NCI-H2227 (cell line): ENCODE data around the gene CCDC188.
"Not testable (repeated sequence)": the region's sequence is repeated elsewhere in the genome, so short reads cannot be mapped to it uniquely, and the experiment has no call there.

Experiments
- DNase-seq: peaks from one replicate; lab custom pipeline; 2025; ENCODE audit not compliant: unreplicated experiment; lab: John Stamatoyannopoulos, UW

The CCDC188 gene

DNA sequence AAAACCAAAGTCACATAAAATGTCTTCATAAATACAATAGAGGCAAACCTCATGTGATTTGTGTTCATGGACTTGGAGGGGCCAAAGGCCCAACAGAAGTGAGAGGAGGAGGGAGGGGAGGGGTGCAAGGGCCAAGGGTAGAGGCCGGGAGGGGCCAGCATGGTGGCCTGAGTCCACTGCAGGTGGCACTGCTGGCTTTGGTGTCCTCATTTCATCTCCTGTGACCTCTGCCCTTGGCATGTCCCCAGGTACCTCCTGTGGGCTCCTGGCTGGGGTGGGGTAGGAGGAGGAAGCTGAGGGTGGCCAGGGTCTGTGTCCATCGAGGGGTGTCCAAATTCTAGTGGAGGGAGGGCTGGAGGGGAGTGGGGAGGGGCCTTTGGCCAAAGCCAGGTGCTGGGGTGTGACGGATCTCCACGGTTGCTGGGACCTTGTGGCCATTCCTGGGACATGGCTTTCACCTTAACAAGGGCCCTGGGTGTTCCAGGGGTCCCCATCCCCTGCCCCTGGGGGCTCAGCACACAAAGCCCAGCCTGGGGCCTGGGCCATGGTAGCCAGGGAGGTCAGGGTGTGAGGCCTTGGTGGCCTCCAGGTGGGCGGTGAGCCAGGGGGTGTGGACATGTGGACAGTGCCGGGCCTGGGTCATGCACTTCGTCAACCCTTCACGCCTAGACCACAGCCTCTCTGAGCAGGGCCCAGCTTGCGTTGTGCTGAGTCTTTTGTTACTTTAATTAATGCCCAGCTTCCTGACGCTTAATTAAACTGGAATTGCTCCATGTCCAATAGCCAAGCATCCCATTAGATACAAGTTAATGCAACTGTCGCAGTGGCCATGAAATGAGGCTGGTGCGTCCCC lies 20.7 kb upstream of the CCDC188 start:
- no peak for DNase-seq

DNA sequence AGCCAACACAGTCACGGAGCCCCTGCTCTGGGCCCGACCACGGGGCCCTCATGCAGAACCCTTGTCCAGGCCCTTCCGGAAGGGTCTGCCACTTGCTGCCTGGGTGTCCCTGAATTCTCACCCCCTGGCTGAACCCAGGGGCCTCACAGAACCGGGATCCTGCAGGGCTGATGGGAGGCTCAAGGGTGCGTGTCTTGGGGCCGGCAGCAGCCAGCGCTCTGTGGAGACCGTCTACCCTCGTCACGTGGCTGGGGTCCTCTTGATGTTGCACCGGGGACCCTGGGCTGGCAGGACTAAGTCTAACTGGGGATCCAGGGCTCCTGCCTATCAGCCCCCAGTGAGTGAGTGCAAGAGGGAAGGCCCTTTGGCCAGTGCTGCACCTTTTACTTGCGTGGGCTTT lies 19.3 kb upstream of the CCDC188 start:
- no peak for DNase-seq

- no peak for DNase-seq
Measured at GRCh38 chr22:20169253-20169822, 18.5 kb upstream of the CCDC188 start.

- no peak for DNase-seq
Measured at GRCh38 chr22:20167643-20168322, 16.9 kb upstream of the CCDC188 start.

DNA sequence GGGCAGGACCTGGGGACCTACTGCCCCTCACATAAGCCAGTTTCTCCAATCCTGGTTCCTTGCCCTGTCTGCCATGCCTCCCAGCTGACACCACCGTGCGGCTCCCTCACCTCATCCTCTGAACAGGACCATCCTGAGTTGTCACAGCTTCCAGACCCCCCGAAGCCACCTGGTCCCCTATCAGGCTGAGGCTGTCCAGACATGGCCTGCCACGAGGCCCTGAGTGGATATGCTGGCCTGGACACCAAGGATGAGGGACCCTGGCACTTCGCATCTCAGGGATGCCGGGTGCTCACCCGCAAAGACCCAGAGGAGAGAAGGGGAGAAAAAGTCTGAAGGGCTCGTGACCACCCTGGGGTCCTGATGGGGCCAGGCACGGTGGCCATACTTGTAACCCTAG lies 15.8 kb upstream of the CCDC188 start:
- DNase-seq = no peak

- no peak for DNase-seq
Measured at GRCh38 chr22:20165913-20166312, 15.1 kb upstream of the CCDC188 start.

- no peak for DNase-seq
Measured at GRCh38 chr22:20165421-20165820, 14.6 kb upstream of the CCDC188 start.

GRCh38 chr22:20164863-20165262 lies 14.0 kb upstream of the CCDC188 start:
- DNase-seq = no peak

GRCh38 chr22:20160041-20160440 lies 9.2 kb upstream of the CCDC188 start:
- DNase-seq = no peak

- not testable (repeated sequence) for DNase-seq
Measured at GRCh38 chr22:20159531-20159930, 8.7 kb upstream of the CCDC188 start.

GRCh38 chr22:20159076-20159475 lies 8.2 kb upstream of the CCDC188 start:
- DNase-seq = peak; percentile 70

DNA sequence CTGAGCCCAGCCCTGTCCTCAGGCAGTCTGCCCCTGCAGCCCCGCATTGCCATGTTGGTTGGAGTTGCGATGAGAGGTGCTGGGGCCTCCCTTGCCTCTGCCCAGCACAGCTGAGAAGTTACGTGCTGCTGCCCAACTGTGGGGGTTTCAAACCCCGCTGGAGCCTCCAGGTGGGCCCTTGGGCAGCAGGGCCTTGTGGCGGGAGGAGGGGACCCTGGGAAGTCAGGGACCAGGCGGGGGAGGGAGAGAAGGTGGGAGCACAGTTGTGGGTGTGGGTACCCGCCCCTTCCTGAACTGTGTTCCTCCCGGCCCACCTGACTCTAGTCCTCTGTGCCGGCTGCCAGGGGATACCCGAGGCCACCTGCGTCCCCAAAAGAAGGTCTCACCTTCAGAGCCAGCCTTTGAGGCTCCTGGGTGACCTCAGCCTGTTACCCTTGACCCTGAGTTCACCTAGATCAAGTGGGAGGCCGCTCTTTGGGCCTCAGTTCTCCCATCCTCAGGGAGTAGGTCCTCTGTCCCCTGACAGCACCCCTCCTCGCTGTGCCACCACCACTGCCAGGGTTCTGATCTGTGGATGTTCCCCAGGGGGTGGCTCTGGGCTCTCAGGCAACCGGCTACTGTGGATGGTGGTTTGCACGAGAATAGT lies 7.7 kb upstream of the CCDC188 start:
- DNase-seq = no peak

GRCh38 chr22:20157430-20158183 lies 6.8 kb upstream of the CCDC188 start:
- DNase-seq = no peak

GRCh38 chr22:20156611-20157429 lies 6.0 kb upstream of the CCDC188 start:
- DNase-seq = peak; percentile 90

GRCh38 chr22:20156042-20156389 lies 5.2 kb upstream of the CCDC188 start:
- DNase-seq = no peak

GRCh38 chr22:20155330-20156041 lies 4.6 kb upstream of the CCDC188 start:
- DNase-seq = peak; percentile 89

DNA sequence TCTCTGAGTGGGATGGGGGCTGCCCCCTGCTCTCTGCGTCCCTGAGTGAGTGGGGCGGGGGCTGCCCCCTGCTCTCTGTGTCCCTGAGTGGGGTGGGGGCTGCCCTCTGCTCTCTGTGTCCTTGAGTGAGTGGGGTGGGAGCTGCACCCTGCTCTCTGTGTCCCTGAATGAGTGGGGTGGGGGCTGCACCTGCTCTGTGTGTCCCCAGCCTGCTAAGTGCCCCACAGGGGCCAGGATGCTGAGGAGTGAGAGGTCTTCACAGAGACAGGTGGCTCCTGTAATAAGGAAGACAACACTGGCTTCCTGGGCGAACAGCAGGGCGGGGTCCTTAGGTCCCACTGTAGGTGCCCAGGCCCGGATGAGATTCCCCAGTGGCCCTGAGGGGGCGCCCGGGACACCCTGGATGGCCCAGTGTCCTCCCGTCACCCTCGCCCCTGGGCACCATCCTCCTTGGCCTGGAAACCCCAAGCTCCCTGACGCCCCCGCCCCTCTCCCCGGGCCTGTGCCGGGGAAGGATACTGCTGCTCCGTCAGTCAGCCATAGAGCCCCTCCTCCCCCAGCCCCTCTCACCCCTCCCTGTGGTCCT lies 3.8 kb upstream of the CCDC188 start:
- DNase-seq = peak; percentile 69

DNA sequence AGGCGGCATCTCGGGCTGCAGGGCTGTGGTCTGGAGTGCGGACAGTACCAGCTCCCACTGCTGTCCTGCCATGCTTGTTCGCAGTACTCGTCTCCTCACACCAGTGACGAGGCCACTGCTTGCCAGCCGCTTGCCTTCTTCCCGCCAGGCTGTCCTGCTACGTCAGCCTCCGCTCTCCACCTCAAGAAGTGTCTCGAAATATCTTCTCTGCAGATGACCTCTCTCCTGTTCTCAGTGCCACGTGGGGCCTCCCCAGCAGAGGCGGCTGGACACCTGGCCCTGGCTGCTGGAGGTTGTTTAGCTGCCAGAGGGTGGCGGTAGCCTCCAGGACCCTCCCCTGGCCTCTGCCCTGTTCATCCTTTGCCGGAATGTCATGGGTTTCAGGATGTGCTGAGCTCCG lies 3.1 kb upstream of the CCDC188 start:
- peak; percentile 20 for DNase-seq

GRCh38 chr22:20152464-20152890 lies 1.6 kb upstream of the CCDC188 start:
- no peak for DNase-seq
